Stomach (tissue), 4 donors: ENCODE results near the gene BANP.

ENCODE experiments used
- CTCF ChIP-seq, 7 experiments: fragments of 450-650 bp in 4 of 7; fragments of 200-600 bp in 3 of 7; sonication (generic) in 3 of 7; IDR thresholded peaks; one replicate each; pipeline ENCODE4 v1.5.1; 2016 to 2019; ENCODE audit warnings: antibody characterized with exemption in 7 of 7, control low read depth in 2 of 7, mild to moderate bottlenecking in 1 of 7
- EP300 ChIP-seq: sonication (generic); formaldehyde crosslinking; IDR thresholded peaks from one replicate; pipeline ENCODE4 v1.6.1; 2017; ENCODE audit warnings: antibody characterized with exemption
- POLR2A ChIP-seq, 4 donors: fragments of 450-650 bp; IDR thresholded peaks; one replicate each; pipeline ENCODE4 v1.6.1; 2016; ENCODE audit warnings: antibody characterized with exemption in 4 of 4, control low read depth in 2 of 4, mild to moderate bottlenecking in 1 of 4, moderate library complexity in 1 of 4
- POLR2AphosphoS5 ChIP-seq, 3 donors: sonication (generic); formaldehyde crosslinking; IDR thresholded peaks; one replicate each; pipeline ENCODE4 v1.6.1; 2016; ENCODE audit warnings: antibody characterized with exemption in 3 of 3

DNA sequence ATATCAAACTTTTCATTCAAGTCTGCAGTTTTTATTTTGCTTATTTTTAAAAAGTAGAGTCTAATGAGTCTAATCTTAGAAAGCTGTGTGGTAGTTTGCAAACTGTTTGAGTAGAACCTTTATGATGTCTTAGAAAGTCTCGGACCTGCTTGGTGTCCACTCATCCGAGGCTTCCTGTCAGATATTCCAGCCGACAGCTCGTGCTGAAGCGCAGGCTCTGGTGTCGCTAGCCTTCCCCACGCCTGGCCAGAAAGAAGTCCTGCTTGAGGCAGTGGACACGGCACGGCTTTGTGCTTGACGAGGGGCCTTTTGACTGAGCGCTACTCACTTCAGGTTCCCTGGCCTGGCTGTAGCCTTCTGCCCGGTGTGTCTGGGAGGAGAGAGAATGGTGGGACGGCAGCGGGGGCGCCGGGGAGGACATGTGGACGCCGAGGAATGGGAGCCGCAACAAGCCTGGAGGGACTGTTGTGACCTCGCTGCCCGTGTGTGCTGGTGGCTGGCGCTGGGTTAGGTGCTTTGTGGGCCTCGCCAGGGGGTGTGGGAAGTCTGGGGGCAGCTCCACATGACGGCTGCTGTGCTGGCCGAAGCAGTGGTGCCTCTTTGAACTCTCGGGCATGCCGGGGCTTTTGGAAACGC lies 33.5 kb downstream of the BANP start:
- no peak for TF ChIP-seq POLR2A (IDR thresholded peaks at IDR 0.05)
- TF ChIP-seq CTCF (IDR thresholded peaks at IDR 0.05), result no peak
- no peak for TF ChIP-seq POLR2AphosphoS5 (IDR thresholded peaks at IDR 0.05)
- no peak for TF ChIP-seq EP300
